Measurements from ENCODE around the gene CAST.

Gene CAST

GRCh38 chr5:96673127-96673526, 11.0 kb downstream of the CAST start:
- no peak for DNase-seq (ENCODE audit: low read depth, low spot score)

- DNase-seq (ENCODE audit: low read depth, low spot score), result no peak
Observed at GRCh38 chr5:96675882-96676281, 13.7 kb downstream of the CAST start.

DNA sequence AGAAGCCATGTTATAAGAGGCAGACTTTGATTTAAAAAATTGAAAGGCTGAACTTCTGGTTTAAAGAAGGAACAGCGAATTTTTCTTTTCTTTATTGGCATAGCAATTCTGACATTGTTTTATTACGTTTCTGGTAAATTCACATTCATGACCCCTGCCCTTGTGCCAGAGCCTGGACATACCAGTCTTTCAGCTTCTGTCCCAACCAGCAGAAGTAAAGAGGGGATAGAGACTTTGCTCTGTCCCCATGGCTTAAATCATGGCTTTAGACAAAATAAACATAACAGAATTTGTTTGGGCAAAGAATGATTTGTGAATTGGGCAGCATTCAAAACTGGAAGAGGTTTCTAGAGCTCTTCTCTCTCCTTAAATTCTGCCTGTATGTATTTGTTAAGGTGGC, 15.3 kb downstream of the CAST start:
- DNase-seq (ENCODE audit: low read depth, low spot score), result no peak

GRCh38 chr5:96679293-96679692, 17.1 kb downstream of the CAST start:
- DNase-seq (ENCODE audit: low read depth, low spot score), result no peak

DNA sequence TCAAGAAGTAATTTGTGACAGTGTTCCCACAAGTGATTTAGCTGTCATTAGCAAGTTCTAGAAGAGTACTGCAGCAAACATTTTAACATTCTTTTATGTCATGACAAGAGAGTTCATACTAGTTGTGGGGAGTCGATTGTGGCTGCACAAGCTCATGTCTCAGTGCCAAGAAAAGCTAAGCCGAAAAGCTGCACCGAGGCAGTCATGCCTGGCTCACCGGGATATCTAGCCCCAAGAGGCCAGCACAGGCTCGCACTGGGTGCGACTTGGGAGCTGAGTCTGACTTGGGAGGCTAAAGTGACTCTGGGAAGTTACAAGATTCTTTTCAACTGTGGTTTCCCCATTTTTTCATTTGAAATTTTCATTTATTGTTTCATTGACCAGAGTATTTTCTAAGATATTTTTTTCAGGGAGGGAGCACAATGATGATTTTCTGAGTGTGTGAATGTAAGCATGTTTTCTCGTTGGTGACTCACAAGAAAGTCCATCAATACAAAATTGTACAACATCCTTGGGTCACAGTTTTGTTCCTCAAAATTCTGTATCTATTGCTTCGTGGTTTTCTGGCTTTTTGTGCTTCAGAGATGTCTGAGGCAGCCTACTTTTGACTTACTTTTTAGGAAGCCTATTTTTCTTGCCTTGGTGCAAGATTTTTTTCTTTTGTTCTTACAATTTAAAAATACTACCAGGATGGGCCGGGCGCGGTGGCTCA, 18.7 kb downstream of the CAST start:
- DNase-seq (ENCODE audit: low read depth, low spot score), result no peak

DNA sequence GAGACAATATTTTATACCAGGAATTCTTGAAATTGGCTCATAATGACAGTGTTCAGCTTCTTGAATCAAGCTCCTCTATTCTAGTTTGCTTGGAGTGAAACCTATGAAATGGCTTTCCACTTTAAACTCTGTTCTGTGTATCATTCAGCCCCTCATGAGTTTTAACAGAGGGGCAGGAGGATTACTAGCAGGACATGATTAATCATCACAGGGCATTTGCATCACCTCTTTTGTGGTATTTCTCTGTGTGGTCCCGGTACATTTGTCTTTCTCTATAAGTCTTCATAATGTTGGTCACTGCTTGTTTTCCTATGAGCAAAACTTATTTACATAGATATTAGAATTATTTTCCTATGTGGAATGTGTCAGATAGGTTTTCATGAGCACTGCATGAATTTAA, 21.2 kb downstream of the CAST start:
- DNase-seq (ENCODE audit: low read depth, low spot score), result no peak

DNA sequence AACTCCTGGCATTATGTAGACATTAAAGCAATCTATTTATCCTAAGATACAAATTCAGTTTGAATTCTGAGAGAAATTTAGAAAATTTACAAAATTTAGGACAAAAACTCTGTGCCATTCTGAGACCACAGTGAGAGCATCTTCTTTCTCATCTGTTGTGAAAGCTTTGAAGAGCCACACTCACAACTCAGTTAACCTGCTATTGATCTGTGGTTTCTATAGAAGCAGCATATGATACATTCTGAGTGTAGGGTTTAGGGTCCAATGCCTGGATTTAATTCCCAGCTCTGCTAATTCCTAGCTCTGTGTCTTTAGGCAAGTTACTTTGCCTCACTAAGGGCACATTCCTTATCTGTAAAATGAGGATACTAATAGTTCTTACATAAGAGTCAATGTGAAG, 21.6 kb downstream of the CAST start:
- no peak for DNase-seq (ENCODE audit: low read depth, low spot score)

DNA sequence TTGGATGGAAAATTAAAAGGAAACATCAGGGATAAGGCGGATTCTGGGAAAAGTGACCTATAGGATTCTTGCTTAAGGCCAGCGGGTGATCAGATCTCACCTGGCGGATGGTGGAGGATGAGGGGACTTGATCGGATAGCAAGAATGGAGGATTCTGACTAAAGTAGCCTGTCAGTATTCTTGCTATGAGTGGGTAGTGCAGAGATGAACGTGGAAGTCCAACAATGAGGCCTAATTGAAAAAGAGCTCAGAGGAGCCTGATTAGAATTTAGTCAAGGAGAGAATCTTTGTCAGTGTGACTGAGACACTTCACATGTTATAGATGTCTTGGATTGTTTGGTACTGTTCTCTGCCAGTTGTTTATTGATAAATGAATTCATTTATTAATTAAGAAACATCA, 24.9 kb downstream of the CAST start:
- no peak for DNase-seq (ENCODE audit: low read depth, low spot score)

- no peak for DNase-seq (ENCODE audit: low read depth, low spot score)
Observed at GRCh38 chr5:96687812-96688453, 25.8 kb downstream of the CAST start.

GRCh38 chr5:96690861-96691260, 28.7 kb downstream of the CAST start:
- DNase-seq (ENCODE audit: low read depth, low spot score), result no peak

DNA sequence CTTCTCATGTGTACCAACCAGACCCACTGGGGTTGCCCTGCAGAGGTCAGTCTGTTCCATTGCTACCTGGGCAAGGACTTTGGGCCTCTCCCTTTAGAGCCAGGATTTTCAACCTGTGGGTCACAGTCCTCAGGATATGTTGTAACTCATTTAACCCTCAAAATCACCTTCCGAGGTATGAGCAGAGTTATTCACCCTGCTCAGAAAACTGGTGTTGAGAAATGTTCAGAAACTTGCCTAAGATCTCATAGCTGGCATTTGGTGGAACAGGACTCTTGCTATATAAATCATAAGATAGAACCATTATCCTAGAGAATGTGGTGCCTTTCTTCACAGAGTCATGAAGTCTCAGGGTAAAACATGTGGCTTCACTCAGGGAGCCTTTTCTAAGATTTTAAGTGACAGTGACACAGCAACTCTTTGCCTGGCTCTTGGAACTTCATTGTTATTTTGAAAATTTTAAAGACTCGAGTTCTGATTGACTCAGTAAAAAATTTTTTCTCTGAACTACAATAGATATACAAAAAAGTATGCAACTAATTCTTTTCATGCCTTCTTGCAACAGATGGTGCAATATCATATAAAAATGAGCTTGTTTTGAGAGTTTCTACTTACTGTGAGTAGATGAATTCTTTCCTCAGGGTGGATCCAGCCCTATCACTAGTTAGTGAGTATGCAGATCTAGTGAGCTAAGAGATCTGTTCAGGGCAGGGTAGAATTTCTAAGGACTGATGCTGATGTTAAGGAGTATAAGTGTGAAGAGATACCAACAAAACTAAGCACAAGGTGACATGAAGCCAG, 29.5 kb downstream of the CAST start:
- no peak for DNase-seq (ENCODE audit: low read depth, low spot score)

GRCh38 chr5:96692441-96692840, 30.3 kb downstream of the CAST start:
- no peak for DNase-seq (ENCODE audit: low read depth, low spot score)

GRCh38 chr5:96699186-96699820, 37.1 kb downstream of the CAST start:
- no peak for DNase-seq (ENCODE audit: low read depth, low spot score)

DNA sequence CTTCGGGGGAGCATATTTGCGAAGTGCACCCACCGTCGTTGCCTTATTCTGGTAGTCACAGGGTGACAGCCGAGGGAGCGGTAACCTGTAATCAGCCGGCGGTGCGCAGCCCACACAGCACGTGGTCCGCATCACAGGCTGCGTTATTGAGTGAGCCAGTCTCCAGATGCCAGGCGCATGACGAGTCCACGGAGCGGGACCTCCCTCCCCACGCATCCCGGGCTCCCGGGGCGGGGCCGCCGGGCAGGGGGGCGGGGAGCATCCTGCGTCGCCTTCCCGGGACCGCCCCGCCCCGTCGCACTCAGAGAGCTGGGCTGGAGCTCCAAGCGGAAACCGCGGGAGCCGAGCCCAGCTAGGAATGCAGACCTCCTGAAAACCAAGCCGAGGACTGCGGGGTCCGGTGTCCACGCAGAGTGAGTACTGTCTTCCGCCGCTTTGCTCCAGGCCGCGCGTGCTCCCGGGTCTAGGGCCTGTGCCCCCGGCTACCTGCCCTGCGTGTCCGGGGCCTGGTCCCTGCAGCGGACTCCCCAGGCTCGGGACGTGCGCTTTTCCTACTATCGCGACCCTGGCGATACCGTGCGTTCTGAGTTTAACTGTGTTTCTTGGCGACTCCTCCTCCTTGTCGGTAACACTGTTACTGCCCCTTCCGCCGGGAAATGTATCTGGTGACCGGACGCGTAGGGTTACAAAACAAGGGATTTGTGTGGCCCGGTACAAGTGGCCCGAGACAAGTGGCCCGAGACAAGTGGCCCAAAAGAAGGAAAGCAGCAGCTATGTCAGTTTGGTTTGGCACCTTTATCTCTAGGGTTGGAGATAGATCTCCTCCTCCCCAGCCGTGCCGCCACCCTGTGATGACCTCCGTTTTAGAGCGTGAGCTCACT, 40.6 kb downstream of the CAST start:
- DNase-seq (ENCODE audit: low read depth, low spot score), result peak; percentile 58

GRCh38 chr5:96703384-96703920, 41.3 kb downstream of the CAST start:
- peak; percentile 50 for DNase-seq (ENCODE audit: low read depth, low spot score)

GRCh38 chr5:96703995-96704394, 41.8 kb downstream of the CAST start:
- no peak for DNase-seq (ENCODE audit: low read depth, low spot score)

GRCh38 chr5:96706433-96707111, 44.4 kb downstream of the CAST start:
- no peak for DNase-seq (ENCODE audit: low read depth, low spot score)

- DNase-seq (ENCODE audit: low read depth, low spot score), result no peak
Observed at GRCh38 chr5:96708600-96708999, 46.4 kb downstream of the CAST start.

GRCh38 chr5:96709152-96709821, 47.1 kb downstream of the CAST start:
- DNase-seq (ENCODE audit: low read depth, low spot score), result no peak

All from activated CD4-positive, CD25-positive, alpha-beta regulatory T cell treated with anti-CD3 and anti-CD28 coated beads, Interleukin-2, amount 50 U/mL, for 16 hours (primary cell).